ENCODE results near the gene NUDT6. TPM values are rescaled to one million over a fixed set of nuclear protein-coding genes. Genes with fewer than 3 reads are reported as not detected.

NUDT6 gene
- total RNA-seq, 2 donors from 2014 or later, result 3.9 to 5.9 TPM

DNA sequence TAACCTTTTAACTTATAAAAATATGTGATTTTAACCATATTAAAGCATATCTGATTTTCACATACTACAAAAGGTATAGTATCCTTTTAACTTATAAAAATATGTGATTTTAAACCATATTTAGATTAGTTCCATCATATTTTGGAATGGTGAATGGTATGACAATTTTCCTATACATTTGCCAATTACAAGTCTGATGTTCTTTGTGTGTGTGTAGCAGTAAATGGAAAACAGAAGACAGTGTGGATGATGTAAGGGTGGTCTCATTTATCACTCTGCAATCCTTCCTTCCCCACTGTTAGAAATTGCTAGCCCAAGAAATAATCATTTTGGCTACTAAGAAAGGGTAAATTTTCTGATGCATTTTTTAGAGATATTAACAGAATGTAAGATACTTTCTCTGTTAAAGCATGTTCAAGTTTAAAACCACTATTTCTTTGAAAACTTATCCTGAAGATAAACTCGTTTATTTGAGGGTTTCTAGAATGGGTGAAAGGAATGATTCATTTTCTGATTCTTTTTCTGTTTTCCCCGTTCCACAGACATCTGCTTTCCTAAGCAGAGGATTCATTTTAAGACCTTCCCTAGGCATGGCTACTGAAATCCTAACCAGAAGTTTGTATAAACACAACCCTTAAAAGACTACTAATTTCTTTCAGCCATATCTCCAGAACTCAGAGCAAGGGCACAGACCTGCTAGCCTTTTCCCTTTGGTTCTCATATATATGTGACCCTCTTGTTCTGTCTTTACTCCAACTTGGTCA, 21.0 kb downstream of the NUDT6 start:
- no peaks in the 10 kb centered on the region for H3K9me3 Mint-ChIP-seq
- H3K4me1 Mint-ChIP-seq, result no peaks in the 10 kb centered on the region
- H3K4me3 Mint-ChIP-seq, result no peak overlapping the region
- no peaks in the 10 kb centered on the region for H3K27me3 Mint-ChIP-seq
- no peak overlapping the region for H3K27ac Mint-ChIP-seq
- no peak for ATAC-seq (replicated peaks)
- H3K36me3 Mint-ChIP-seq (ENCODE audit: low read depth), result no peaks in the 10 kb centered on the region

DNA sequence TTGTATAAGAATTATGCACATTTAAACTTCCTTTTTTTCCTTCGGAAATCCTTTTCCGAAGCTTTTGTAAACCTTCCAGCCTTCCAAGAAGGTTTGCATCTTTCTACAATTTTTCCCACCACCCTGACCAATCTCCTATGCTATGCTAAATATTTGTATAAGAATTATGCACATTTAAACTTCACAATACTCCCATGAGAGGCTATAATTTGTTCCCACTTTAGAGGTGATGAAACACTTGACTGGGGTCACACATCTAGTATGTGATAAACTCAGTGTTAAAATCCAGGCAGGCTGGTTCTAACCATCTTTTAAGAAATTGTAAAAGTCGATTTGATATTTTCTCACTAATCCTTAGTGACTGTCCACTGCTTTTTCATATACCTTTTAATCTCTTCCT, 22.1 kb downstream of the NUDT6 start:
- no peak overlapping the region for H3K27ac Mint-ChIP-seq
- H3K27me3 Mint-ChIP-seq, result no peaks in the 10 kb centered on the region
- no peaks in the 10 kb centered on the region for H3K4me1 Mint-ChIP-seq
- no peak overlapping the region for H3K4me3 Mint-ChIP-seq
- H3K9me3 Mint-ChIP-seq, result no peaks in the 10 kb centered on the region
- no peaks in the 10 kb centered on the region for H3K36me3 Mint-ChIP-seq (ENCODE audit: low read depth)
- ATAC-seq (replicated peaks), result no peak

DNA sequence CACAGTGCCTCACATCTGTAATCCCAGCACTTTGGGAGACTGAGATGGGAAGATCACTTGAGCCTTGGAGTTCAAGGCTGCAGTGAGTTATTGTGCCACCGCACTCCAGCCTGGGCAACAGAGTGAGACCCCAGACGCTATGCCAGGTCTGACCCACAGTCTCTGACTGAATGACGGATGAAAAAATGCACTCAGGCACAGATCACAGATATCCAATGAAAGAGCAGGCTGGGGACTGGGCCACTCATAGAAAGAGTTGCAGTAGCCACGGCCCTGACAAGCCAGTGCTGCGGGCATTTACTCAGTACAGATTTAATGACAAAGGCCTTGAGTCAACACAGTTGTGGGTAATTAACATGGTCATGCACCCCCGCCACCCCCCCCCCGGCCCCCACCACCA, 22.7 kb downstream of the NUDT6 start:
- Mint-ChIP-seq H3K4me3 (no peak overlapping the region), H3K27me3 (no peaks in the 10 kb centered on the region), H3K9me3 (no peaks in the 10 kb centered on the region), H3K27ac (no peak overlapping the region), H3K36me3 (ENCODE audit: low read depth) (no peaks in the 10 kb centered on the region), H3K4me1 (no peaks in the 10 kb centered on the region)
- ATAC-seq (replicated peaks), result no peak

DNA sequence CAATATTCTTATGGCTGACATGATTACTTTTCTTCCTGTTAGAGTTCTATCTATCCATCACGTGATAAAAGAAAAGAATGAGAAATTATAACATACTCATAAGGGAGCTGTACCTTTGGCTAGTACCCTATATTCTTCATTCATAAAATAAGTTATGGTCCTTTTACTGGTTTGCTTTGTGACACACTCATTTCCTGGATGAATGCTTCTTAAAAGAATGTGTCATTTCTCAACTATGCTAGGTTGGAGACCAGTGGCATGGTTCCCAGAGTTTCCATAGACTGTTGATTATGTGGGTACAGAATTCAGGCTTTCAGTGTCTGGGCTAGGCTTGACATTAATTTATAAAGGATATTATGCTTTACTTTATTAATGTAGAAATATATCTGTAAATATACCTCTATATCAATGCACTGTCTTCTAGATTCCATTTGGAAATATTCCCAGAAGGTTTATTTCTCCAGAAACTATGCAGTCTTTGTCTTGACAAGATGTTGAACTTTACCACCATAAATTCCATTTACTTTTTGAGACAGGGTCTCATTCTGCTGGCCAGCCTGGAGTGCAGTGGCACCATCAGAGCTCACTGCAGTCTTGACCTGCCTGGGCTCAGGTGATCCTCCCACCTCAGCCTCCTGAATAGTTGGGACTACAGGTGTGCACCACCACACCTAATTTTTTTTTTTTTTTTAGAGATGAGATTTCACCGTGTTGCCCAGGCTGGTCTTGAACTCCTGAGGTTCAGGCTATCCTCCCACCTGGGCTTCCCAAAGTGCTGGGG, 23.8 kb downstream of the NUDT6 start:
- no peaks in the 10 kb centered on the region for H3K9me3 Mint-ChIP-seq

GRCh38 chr4:122896270-122896669, 26.1 kb downstream of the NUDT6 start:
- Mint-ChIP-seq H3K27ac (no peak overlapping the region), H3K4me3 (no peak overlapping the region), H3K27me3 (no peaks in the 10 kb centered on the region), H3K9me3 (no peaks in the 10 kb centered on the region), H3K36me3 (ENCODE audit: low read depth) (no peaks in the 10 kb centered on the region), H3K4me1 (no peaks in the 10 kb centered on the region)
- ATAC-seq (replicated peaks), result no peak

More for the DNA sequence above, 23.8 kb downstream of the NUDT6 start:
- H3K27me3 Mint-ChIP-seq, result no peaks in the 10 kb centered on the region
- H3K27ac Mint-ChIP-seq, result no peak overlapping the region
- no peaks in the 10 kb centered on the region for H3K36me3 Mint-ChIP-seq (ENCODE audit: low read depth)
- H3K4me1 Mint-ChIP-seq, result no peaks in the 10 kb centered on the region
- no peak for ATAC-seq (replicated peaks)
- H3K4me3 Mint-ChIP-seq, result no peak overlapping the region

DNA sequence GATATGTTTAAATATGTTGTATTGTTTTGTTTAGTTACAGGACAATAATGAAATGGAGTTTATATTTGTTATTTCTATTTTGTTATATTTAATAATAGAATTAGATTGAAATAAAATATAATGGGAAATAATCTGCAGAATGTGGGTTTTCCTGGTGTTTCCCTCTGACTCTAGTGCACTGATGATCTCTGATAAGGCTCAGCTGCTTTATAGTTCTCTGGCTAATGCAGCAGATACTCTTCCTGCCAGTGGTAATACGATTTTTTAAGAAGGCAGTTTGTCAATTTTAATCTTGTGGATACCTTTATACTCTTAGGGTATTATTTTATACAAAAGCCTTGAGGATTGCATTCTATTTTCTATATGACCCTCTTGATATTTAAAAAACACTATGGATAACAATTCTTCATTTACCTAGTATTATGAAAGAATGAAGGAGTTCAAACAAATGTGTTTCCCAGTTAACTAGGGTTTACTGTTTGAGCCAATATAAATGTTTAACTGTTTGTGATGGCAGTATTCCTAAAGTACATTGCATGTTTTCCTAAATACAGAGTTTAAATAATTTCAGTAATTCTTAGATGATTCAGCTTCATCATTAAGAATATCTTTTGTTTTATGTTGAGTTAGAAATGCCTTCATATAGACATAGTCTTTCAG, 26.9 kb downstream of the NUDT6 start:
- no peak for ATAC-seq (replicated peaks)
- Mint-ChIP-seq H3K9me3 (no peaks in the 10 kb centered on the region), H3K36me3 (ENCODE audit: low read depth) (no peaks in the 10 kb centered on the region), H3K27ac (no peak overlapping the region), H3K27me3 (no peaks in the 10 kb centered on the region), H3K4me1 (no peaks in the 10 kb centered on the region), H3K4me3 (no peak overlapping the region)

- Mint-ChIP-seq H3K36me3 (ENCODE audit: low read depth) (no peaks in the 10 kb centered on the region), H3K27ac (no peak overlapping the region)
Observed at GRCh38 chr4:122894827-122895226, 27.6 kb downstream of the NUDT6 start.

GRCh38 chr4:122890147-122890795, 32.1 kb downstream of the NUDT6 start:
- H3K4me3 Mint-ChIP-seq, result no peak overlapping the region
- no peaks in the 10 kb centered on the region for H3K36me3 Mint-ChIP-seq (ENCODE audit: low read depth)
- H3K9me3 Mint-ChIP-seq, result no peaks in the 10 kb centered on the region
- H3K27ac Mint-ChIP-seq, result no peak overlapping the region
- no peaks in the 10 kb centered on the region for H3K27me3 Mint-ChIP-seq
- no peaks in the 10 kb centered on the region for H3K4me1 Mint-ChIP-seq
- no peak for ATAC-seq (replicated peaks)

More at GRCh38 chr4:122894827-122895226, 27.6 kb downstream of the NUDT6 start:
- Mint-ChIP-seq H3K9me3 (no peaks in the 10 kb centered on the region), H3K4me3 (no peak overlapping the region), H3K4me1 (no peaks in the 10 kb centered on the region), H3K27me3 (no peaks in the 10 kb centered on the region)
- no peak for ATAC-seq (replicated peaks)

DNA sequence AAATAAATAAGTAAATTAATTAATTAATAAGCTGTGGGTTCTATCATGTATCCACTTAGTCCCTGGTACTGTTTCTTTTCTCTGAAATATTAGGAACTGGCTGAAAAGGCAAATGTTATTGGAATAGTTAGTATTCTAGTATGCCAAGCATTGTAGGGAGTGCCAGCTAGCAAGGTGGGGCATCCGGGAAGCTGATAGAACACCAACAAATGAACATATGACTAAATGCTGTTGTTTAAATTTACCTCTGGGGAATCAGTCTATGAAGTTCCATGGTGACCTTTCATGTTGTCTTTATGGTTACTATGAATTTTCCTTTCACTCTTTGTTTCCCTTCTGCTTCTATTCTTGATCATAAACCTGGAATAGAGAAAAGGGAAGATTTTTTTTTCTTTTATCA, 32.7 kb downstream of the NUDT6 start:
- H3K4me1 Mint-ChIP-seq, result no peaks in the 10 kb centered on the region
- no peaks in the 10 kb centered on the region for H3K27me3 Mint-ChIP-seq
- no peak overlapping the region for H3K27ac Mint-ChIP-seq
- H3K36me3 Mint-ChIP-seq (ENCODE audit: low read depth), result no peaks in the 10 kb centered on the region
- H3K4me3 Mint-ChIP-seq, result no peak overlapping the region
- ATAC-seq (replicated peaks), result no peak
- H3K9me3 Mint-ChIP-seq, result no peaks in the 10 kb centered on the region

- no peak overlapping the region for H3K4me3 Mint-ChIP-seq
- no peaks in the 10 kb centered on the region for H3K36me3 Mint-ChIP-seq (ENCODE audit: low read depth)
- peaks cover 5% of the 10 kb centered on the region for H3K9me3 Mint-ChIP-seq
- H3K27me3 Mint-ChIP-seq, result peaks cover 6% of the 10 kb centered on the region
- no peak overlapping the region for H3K27ac Mint-ChIP-seq
- no peaks in the 10 kb centered on the region for H3K4me1 Mint-ChIP-seq
- ATAC-seq (replicated peaks), result no peak
Observed at GRCh38 chr4:122884499-122884898, 37.9 kb downstream of the NUDT6 start.

- no peak overlapping the region for H3K4me3 Mint-ChIP-seq
- no peak for ATAC-seq (replicated peaks)
- H3K9me3 Mint-ChIP-seq, result peaks cover 5% of the 10 kb centered on the region
- no peaks in the 10 kb centered on the region for H3K4me1 Mint-ChIP-seq
- H3K27ac Mint-ChIP-seq, result no peak overlapping the region
- no peaks in the 10 kb centered on the region for H3K36me3 Mint-ChIP-seq (ENCODE audit: low read depth)
- H3K27me3 Mint-ChIP-seq, result peaks cover 6% of the 10 kb centered on the region
Observed at GRCh38 chr4:122882857-122883735, 39.3 kb downstream of the NUDT6 start.

- no peaks in the 10 kb centered on the region for H3K36me3 Mint-ChIP-seq (ENCODE audit: low read depth)
- no peak overlapping the region for H3K27ac Mint-ChIP-seq
- H3K9me3 Mint-ChIP-seq, result peaks cover 5% of the 10 kb centered on the region
- H3K4me3 Mint-ChIP-seq, result no peak overlapping the region
- no peaks in the 10 kb centered on the region for H3K4me1 Mint-ChIP-seq
- no peak for ATAC-seq (replicated peaks)
- H3K27me3 Mint-ChIP-seq, result peaks cover 11% of the 10 kb centered on the region
Observed at GRCh38 chr4:122879001-122879400, 43.4 kb downstream of the NUDT6 start.

DNA sequence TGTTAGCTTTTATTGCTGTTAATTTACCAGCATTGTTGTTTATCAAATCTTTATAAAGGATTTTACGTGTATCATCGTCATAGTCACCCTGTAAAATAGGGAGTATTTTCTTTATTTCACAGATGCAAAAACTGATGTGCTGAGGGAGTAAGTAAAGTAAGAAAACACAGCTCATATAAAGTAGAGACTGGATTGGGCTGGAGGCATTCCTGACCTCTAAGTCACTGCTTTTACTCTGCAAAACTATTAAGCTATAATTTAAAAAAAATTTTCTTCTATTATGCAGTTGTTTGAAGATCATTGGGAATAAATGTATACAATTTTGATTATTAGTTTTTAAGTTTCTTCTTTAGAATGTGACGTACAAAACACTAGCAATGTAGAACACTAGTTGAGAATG, 45.9 kb downstream of the NUDT6 start:
- peaks cover 27% of the 10 kb centered on the region for H3K27me3 Mint-ChIP-seq
- peaks cover 4% of the 10 kb centered on the region for H3K9me3 Mint-ChIP-seq
- H3K36me3 Mint-ChIP-seq (ENCODE audit: low read depth), result no peaks in the 10 kb centered on the region
- H3K4me3 Mint-ChIP-seq, result no peak overlapping the region
- H3K4me1 Mint-ChIP-seq, result no peaks in the 10 kb centered on the region
- H3K27ac Mint-ChIP-seq, result no peak overlapping the region
- ATAC-seq (replicated peaks), result no peak

GRCh38 chr4:122875949-122876348, 46.4 kb downstream of the NUDT6 start:
- no peak overlapping the region for H3K4me3 Mint-ChIP-seq
- H3K27ac Mint-ChIP-seq, result no peak overlapping the region
- H3K27me3 Mint-ChIP-seq, result peaks cover 25% of the 10 kb centered on the region
- H3K36me3 Mint-ChIP-seq (ENCODE audit: low read depth), result no peaks in the 10 kb centered on the region
- no peaks in the 10 kb centered on the region for H3K4me1 Mint-ChIP-seq
- no peak for ATAC-seq (replicated peaks)
- peaks cover under 1% of the 10 kb centered on the region for H3K9me3 Mint-ChIP-seq
